Stimulated activated CD8-positive, alpha-beta memory T cell treated with anti-CD3 and anti-CD28 coated beads, Interleukin-7, amount 100 ng/mL, for 4 hours (primary cell): Measurements from ENCODE around the gene PAM16.

Source experiments
- DNase-seq, 2 donors: peaks; one replicate each; pipeline ENCODE4 v3.0.0-alpha.2; 2020; ENCODE audit warnings: low read depth in 2 of 2

The PAM16 gene

GRCh38 chr16:4371357-4372000 lies 20.4 kb upstream of the PAM16 start, which contains the start of gene VASN:
Gene VASN, plus strand, starts transcription at chr16:4371848. Its CDS starts 9,030 bp downstream, at chr16:4380878.
- peak; percentile 34 to 64 for DNase-seq

DNA sequence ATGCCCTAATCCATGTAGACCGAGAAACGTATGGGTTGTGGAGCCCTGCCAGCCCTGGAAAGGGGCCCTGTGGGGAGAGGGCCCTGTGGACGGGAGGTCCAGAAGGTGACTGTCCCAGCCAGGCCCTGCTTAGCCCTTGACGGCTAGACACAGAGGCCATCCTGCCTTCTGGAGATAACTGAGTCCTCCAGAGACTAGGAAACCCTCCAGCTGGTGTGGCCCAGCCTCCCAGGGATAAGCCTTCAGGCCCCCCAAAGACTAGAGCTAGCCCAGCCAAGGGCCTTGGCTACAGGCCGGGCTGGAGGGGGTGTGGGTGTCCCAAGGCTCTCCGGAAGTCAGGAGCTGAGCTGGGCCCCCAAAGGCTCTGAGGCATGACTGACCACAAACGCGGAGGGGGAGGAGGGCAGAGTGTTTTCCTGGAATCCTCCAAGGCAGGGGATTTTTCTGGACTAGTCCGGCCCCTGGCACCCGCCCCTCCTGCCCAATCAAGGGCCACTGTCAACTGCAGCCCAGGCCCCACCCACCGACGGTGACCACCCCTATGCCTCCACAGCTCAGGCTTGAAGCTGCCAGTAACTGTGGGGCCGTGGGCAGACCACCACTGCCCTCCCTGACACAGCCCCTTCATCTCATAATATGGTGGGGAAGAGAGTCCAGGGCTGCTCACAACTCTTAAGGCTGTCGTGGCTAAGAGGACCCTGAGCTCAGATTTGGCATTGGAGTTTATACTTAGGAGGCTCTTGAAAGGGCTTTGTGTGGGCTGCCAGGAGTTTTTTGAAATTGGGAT lies 19.6 kb upstream of the PAM16 start:
- no peak for DNase-seq

DNA sequence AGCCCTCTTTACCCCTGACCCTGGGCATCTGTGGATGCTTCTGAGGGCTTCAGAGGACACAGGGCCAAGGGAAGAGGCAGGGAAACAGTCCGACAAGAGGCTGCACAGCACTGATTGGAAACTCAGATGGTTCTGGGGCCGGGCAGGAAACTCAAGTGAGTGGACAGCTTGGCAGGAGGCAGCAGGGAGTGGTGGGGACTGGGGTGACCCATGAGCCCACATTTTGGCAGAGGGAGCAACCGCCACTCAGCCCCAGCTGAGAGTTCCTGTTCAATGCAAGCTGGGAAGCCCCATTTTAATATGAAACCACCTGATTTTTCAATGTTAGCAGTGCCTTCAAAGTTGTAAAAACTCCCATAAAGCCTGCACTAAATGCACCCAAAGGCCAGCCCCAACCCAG lies 19.0 kb upstream of the PAM16 start:
- no peak for DNase-seq

- no peak for DNase-seq
Observed at GRCh38 chr16:4369007-4369733, 18.0 kb upstream of the PAM16 start.

GRCh38 chr16:4367393-4367856 lies 16.3 kb upstream of the PAM16 start:
- DNase-seq = no peak

DNA sequence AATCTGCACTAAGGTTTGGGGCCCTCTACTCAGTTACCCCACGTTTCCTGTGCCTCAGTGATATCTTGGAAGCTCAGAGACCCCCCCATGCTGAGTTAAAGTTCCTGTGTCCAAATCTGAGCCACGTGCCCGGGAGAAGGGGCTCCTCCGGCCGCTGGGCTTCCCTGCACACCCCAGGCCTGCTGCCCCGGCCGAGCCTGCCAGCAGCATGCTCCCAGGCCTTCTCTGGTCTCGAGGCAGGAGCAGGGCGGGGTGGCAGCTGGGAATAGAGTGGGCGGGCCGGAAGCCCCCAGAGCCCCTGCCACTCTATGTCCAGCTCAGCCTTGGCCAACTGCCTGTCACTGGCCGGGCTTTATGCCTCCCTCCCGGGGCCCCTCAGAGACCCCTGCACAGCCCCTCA lies 14.9 kb upstream of the PAM16 start:
- DNase-seq = no peak

DNA sequence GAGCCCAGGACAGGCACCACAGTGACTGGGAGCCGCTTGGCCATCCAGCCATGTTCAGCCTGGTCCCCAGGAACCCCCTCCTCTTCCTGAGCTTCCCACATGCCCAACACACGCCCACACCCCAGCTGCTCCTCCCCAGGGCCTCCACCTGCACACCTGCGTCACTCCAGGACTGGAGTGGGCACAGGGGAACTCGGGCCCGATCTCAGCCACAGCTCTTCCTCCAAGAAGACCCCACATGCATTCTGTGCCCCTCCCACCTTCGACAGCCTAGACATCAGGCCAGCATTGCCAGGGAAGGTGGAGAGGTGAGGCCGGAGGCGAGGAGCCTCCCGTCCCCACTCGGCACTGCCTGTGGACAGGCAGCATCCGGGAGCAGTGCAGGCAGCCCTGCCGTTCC lies 14.5 kb upstream of the PAM16 start:
- no peak for DNase-seq

DNA sequence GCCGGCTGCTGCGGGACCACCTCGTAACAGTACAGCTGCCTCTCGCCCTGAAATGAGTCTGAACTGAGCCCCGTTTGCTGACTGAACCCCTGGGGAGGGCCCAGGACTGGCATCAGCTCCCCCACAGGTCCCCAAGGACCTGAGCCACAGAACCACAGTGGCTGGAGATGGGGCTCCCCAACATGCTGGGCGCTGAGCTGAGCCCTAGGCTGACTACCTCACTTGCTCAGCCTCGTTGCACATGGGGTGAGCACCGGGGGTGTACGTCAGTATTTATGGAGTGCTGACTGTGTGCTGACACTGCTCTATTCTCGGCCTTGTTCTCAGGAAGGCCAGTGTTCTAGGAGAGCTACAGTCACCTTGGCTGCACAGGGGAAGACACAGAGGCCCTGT lies 13.9 kb upstream of the PAM16 start:
- no peak for DNase-seq

DNA sequence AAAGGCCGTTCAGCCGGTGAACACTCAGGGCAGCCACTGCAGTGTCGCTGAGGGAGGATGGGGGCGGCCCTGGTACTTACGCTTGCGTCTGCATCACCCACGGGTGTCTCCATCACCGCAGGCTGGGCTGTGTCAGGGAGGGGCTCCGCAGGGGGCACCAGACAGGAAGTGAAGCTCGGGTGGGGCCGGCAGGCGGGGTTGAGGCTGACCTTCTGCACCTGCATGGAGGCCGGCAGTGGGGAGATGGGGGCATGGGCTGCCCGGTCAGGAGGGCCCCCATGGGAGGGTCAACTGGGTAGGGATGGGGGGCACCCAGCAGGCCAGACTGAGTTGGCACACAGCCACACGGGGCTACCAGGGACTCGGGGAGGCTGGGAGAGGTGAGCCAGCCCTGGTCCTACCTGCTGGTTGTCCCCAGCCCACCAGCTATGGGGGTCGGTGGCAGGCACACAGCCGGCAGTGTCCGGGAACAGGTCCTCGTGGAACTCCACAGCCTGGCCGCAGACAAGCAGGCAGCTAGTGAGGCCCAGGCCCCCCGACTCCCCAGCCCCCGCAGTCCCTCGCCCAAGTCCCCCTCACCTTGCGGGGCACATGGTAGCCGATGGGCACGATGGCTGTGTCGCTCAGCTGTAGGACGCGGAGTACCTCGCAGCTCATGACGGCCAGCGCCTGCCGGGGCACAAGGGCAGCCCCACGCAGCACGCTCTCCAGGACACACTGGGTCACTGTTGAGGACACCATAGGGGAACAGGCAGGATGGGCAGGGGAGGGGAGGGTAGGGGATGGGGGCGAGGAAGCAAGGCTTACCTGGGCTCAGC lies 13.3 kb upstream of the PAM16 start:
- no peak for DNase-seq

GRCh38 chr16:4362476-4363135 lies 11.5 kb upstream of the PAM16 start:
- no peak for DNase-seq

DNA sequence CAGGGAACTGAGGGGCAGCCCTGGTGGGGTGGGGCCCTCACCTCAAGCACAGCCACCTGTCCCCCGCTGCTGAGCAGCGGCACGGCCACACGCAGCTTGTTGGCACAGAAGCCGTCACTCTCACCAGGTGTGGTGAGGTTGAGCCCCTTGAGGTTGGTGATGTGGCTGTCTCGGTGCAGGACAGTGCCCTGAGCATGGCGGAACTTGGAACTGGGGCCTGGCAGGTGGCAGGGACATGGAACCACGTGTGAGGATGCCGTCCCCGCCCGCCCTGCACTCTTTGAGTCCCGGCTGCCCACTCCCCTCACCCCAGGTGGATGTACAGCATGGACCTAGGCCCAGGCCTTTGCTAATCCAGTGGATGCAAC lies 10.8 kb upstream of the PAM16 start:
- DNase-seq = no peak

GRCh38 chr16:4361033-4361943 lies 10.2 kb upstream of the PAM16 start:
- DNase-seq = no peak

GRCh38 chr16:4360538-4361021 lies 9.5 kb upstream of the PAM16 start:
- DNase-seq = no peak

DNA sequence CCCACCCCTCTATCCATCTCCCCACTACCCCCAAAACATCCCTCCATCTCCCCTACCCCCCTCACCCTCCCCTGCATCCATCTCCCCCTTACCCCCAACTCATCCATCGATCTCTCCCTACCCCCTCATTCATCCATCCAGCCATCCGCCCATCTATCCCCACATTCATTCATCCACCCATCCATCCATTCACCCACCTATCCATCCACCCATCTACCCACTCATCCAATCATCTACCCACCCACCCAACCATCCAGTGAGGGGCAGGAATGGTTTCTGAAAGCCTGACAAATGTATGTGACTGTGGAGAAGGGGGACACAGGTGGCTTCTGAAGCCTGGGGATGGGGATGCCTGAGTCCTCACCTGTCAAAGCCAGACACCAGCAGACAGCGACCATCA lies 8.8 kb upstream of the PAM16 start:
- DNase-seq = no peak

- DNase-seq = peak; percentile 36 to 52
Observed at GRCh38 chr16:4358831-4359561, 7.9 kb upstream of the PAM16 start.

DNA sequence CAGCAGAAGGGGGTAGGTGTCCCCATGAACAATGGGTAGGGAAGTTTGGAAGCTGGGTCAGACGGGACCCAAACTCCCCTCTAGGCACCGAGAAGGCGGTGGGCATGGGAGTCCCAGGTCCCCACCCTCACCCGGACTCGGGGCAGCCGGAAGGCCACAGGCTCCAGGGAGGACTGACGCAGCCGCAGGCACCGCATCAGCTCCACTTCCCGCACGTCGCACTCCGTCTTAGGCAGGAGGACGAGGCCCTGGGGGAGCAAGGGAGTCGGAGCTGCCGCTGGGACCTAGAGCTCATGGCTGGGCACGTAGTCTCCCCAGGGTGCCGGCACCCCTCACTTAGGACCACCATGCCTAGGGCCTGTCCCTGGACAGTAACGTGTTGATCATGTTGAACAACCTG lies 7.1 kb upstream of the PAM16 start:
- DNase-seq = no peak

DNA sequence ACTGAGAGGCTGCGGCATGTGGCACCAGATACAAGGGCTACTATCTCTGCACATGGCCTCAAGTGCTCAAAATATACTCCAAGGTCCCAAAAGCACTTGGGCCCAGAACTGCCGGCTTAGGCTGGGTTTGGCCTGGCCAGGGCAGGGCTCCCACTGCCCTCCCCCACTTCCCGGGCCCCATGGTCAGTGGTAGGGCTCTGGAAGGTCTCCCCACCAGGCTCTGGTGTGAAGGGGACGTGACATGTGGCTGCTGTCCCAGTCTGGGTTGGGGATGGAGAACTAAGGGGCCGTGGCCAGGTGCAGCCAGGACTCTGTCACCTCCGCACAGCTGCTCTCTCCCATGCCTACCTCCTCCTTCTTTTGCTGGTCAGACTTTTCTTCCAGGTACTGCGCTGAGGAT lies 5.7 kb upstream of the PAM16 start:
- DNase-seq = no peak

DNA sequence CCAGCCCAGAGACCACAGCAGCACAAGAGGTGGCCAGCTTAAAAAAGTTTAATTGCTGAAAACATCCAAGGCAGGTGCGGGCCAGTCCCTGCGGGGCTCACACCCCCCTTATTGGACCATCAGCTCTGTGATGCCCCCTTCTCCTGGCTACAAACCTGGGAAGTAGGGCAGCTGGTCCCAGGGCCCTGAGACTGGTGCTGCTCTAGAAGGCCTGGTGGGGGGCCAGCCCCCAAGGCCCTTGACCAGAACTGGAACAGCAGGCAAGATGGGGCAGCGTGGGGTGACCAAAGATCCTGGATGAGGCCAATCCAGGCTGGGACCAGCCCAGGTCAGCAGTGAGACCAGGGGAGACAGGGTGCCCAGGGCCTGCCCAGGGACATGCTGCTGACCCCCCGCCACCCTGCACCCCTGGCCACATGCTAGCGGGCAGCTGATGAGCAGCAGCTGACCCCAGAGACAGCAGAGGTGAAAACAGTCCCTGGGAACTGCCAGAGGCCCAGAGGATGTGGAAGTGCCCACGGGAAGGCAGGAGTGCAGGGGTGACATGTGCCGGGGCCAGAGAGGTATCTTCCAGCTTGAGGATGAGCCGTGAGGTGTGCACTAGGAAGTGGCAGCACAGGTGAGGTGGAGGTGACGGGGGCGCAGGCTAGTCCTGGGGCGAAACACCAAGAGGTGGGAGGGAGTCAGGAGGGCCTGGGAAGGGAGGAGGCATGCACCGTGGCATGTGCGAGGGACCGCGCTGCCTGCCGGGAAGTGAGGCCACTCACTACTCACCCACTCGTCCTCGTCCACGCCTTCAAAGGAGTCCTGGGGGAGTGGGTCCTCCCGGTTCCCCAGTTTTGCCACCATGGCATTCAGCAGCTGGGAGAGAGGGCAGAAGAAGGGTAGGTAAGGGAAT lies 3.6 kb upstream of the PAM16 start:
- no peak for DNase-seq
